NT2/D1 (cell line): ENCODE results near the gene TGFBR2.

Experiments used
- SUZ12 ChIP-seq: IDR thresholded peaks from 2 replicates; pipeline ENCODE4 v1.6.1; 2011; ENCODE audit not compliant: insufficient read length, insufficient read depth; ENCODE audit errors: extremely low read depth
- ZNF274 ChIP-seq: IDR thresholded peaks from 2 replicates; pipeline ENCODE4 v1.6.1; 2011; ENCODE audit warnings: mild to moderate bottlenecking, low read depth, low read length

DNA sequence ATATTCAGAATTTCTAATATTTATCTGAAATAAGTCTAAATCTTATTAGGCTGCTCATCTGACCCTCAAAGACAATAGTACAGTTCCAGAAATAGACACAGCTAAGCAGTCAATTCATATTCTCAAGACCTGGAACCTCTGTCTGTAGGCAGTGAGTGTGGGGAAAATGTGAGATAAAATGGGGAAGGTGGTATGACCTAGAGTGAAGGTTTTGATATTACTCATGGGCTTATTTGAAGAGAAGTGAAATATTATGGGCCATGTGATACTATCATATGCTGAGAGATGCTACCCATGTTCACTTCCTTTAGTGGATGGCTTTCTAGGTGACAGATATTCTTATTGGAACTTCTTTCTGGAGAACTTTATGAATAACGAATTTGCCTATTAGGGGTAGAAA lies 33.5 kb downstream of the TGFBR2 start:
- TF ChIP-seq SUZ12 (no peak), ZNF274 (no peak)
